HG03045 (cell line): ENCODE measurements around the gene LHFPL6.

Source experiments
- ATAC-seq: cut with Tn5 transposase; IDR thresholded peaks from one replicate; pipeline ENCODE4 v1.9.1; 2021; ENCODE audit warnings: mild to moderate bottlenecking, moderate library complexity; ENCODE audit not compliant: unreplicated experiment

Gene LHFPL6

GRCh38 chr13:39419068-39419467 is 183.9 kb downstream of the LHFPL6 start:
- ATAC-seq, result no peak

DNA sequence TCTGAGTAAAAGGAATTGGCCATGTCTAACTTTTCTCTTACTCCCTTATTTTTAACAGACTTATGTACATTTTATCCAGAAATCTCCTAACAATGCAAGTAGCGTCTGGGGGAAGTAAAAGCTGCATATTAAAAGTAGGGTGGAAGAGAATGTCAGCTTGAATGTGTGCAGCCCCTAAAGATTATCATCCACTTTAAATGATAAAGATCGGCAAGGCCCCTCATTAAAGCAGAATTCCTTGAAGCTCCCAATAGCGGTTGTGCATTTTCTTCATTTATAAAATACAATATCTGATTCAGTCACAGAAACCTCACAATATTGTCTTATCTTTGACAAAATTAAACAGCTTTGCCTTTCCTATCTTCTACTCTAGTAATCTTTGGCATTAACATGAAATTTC is 184.6 kb downstream of the LHFPL6 start:
- ATAC-seq, result no peak

DNA sequence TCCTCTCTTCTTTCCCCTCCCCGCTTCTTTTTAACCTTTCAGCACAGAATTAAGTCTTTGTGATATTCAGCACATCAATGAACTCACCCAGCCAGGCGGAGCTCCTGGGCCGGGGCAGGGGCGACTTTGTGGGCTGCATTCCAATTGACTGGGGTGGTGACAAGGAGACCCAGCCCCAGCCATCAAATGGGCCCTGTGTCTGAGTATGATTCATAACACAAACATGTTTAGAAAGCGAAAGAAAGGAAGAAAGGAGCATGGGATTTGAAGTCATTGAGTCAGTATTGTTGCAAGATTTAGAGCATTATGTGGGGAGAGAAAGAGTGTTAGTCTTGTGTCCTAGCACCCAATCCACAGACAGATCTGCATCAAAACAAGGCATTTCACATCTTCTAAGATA is 185.3 kb downstream of the LHFPL6 start:
- ATAC-seq, result no peak

DNA sequence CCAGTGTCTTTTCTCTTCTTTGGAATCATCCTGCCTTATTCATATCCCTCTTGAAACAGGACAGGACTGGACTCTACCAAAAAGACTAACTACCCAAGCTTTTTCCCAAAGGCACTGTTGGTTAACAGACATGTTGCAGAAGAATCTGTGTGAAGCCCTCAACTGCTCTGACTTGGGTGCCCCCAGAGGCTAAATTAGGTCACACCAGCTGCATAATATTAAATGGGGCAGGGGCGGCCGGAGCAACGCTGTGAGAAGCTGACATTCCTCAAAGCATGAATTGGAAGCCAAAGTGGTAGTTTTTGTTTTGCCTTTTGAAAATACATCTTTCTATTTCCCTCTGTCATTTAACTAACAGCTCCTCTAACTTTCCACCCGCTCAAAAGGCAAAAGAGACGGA is 185.9 kb downstream of the LHFPL6 start:
- no peak for ATAC-seq

- no peak for ATAC-seq
Observed at GRCh38 chr13:39415008-39415802, 187.8 kb downstream of the LHFPL6 start.

- ATAC-seq, result no peak
Observed at GRCh38 chr13:39414339-39414738, 188.7 kb downstream of the LHFPL6 start.

DNA sequence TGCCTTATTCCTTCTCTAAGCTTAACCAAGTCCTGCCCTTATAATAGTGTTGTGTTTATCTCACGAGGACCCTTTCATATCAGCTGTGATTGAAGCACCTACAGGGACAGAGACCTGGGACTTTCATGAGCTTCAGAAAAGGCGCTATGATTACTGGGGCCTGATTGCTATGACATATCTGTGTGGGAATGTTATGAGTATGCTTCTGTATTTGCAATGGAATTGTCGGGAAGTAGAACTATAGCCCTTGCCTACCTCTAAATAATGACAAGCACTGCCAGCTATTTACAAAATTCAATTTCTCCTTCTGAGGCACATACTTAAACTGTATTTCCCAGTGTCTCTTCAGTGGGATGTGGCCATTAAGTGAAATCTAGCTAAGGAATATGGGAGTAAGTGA is 191.5 kb downstream of the LHFPL6 start:
- ATAC-seq, result no peak

DNA sequence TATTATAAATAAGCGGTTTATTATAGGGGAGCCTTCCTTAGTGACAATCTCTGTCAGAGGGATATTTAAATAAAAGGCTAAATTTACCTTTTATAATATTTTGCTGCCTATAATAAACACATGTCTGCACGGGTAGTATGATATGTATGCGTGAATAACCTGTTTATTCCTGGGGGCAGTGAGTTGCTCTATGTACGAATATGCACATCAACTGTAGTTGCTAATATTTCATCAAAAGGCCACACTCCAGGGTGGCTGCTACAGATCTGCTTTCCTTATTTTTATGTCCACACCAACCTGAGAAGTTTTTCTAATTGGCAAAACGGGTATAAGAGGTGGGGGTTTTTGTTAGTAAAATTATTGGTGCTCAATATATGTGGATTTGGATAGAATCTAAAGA is 192.0 kb downstream of the LHFPL6 start:
- no peak for ATAC-seq

- ATAC-seq, result no peak
Observed at GRCh38 chr13:39410096-39410901, 192.7 kb downstream of the LHFPL6 start.

GRCh38 chr13:39408512-39408911 is 194.5 kb downstream of the LHFPL6 start:
- no peak for ATAC-seq

GRCh38 chr13:39407786-39408185 is 195.2 kb downstream of the LHFPL6 start:
- no peak for ATAC-seq

DNA sequence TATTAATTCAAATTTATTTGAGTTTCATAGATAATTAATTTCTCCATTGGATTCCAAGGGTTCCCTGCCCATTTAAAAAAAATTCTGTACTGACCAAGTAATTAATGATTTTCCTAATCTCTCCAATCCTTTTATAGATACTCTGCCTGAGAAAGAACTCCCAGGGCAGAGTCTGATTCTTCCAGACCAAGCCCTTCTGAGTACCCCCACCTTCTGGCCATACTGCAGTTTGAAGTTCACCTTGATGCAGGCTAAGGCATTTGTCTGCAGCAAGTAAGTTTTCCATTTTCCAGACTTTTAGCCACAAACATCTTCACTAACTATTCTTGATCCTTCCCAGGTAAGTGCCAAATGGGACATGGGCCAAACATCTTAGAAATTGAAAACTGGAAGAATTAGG is 195.9 kb downstream of the LHFPL6 start:
- no peak for ATAC-seq

DNA sequence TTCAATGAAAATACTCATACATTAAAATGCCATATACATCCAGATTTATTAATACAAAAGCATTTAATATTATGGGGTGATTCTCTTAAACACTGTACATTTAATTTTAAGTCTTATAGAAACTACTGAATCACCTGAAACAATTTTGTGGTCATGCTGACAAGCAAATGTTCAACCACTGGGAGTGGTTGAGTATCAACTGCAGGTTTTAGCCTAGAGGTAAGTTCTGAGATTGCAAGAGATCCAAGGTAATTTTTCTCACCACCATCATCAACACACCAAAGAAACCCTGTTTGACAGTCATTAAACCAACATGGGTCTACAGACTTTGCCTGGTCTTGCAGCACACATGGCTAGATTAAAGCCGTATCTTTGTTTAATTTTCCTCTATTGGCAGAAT is 196.3 kb downstream of the LHFPL6 start:
- ATAC-seq, result no peak

DNA sequence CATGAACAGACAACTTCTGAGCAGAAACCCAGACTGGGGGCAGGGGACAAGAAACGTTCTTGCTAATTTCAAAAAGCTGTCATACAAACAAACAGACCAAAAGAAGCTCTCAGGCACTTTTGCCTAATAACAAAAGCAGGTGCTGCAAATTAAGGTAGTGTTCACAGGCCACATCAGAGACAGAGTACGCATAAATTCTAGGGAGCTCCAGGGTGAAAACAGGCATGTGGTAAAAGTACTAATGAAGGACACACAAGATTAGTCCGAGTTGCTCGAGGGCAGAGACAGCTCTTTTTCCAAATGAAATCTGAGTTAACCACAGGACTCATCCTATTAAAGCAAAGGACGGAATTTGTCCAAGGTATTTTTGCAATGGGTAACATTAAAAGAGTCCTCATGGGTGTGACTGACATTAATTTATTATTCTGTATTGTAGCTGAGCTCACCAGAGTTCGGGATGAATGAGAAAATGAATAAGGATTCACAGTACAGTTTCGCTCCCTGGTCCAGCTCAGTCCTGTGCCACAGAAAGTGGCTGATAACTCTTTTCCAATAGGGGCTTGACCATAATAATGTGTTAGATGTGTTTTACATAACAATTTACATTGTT is 197.3 kb downstream of the LHFPL6 start:
- ATAC-seq, result no peak

GRCh38 chr13:39405107-39405506 is 197.9 kb downstream of the LHFPL6 start:
- no peak for ATAC-seq

DNA sequence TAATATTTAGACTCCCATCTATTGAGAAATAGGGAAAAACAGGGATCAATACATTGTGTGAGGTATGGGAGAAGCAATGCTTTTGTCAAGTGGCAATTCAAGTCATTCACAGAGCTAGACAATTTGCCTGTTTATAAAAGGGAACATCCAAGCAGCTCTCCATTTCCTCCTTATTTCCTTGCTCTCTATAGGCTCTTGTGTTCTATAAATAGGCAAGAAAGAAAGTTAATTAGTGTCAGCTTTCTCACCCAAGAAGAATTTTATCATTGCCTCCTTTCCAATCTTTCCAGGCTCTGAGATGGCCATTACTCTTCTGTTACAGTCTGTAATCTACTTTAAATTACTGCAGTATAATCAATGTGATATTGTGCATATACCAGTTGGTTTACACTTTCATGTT is 199.9 kb downstream of the LHFPL6 start:
- ATAC-seq, result no peak

DNA sequence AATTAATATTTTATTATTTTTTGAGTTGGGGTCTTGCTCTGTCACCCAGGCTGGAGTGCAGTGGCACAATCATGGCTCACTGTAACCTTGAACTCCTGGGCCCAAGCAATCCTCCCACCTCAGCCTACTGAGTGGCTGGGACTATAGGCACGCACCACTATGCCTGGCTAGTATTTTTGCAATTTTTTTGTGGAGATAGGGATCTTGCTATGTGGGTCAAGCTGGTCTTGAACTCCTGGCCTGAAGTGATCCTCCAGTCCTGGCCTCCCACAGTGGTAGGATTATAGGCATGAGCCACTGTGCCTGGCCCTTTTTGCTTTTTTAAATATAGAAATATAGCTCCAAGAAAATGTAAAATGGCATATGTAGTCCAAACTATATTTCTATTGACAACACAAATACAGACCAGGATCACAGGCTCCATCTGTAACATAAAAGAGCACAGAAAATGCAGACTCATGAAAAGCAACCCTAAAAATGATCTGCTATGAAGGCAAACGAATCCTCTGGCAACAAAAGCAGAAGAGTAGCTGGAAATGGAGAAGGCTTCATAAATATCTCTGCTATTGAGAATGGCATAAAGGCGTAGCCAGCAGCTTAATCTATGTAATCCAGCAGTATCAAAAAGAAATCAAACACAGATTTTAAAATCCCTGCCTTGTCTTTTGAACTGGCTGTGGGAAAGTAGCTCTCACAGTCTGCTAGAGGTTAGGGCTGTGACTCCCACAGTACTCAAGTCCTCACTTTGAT is 200.6 kb downstream of the LHFPL6 start:
- no peak for ATAC-seq

GRCh38 chr13:39401756-39402155 is 201.2 kb downstream of the LHFPL6 start:
- no peak for ATAC-seq

DNA sequence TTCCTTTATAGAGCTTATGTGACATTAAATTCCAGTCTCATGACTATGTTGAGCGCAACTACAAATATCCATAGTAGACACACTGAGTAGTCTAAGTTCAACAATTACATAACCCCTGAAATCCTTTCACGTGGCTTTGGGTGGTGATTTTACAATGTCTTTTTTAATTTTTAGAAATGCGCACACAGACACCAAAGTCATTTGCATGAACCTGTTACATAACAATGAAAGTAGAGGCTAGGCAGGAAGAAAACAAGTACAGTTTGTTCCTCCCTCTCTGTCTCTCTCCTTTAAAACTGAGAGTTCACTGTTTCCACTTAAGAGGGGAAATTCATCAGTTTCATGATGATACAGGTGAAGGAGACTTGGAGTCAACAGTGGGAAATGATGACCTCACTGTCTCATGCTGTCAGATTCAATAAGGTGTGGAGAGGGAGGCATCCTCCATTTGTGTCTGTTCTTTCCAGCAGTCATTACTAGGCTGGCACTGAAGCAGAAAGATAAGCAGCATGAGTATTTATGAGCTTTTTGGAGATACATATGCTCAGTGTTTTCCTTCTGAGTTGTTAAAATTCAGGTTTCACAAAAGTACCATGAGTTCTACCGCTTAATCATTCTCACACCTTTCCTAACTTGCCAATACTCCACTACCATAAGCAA is 201.8 kb downstream of the LHFPL6 start:
- no peak for ATAC-seq

DNA sequence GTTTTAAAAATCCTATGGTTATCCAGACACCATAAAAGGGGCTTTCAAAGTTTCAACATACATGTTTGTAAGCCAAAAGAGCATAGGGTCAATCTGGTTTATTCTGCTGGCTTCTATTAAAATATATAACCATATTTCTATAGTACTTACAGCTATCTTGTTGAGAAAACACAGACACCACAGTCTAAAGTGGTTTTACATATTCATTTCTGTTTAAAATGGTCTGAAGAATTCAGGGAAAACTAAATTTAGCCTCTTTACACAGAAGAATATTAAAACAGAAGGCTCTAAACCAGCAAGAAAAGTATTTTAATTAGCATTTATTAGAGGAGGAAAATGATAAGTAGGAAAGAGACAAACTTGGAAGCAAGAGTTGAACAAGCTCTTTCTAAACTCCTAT is 203.9 kb downstream of the LHFPL6 start:
- ATAC-seq, result no peak

- no peak for ATAC-seq
Observed at GRCh38 chr13:39397896-39398265, 205.1 kb downstream of the LHFPL6 start.
